Measurements from ENCODE around the gene SPPL3.

DNA sequence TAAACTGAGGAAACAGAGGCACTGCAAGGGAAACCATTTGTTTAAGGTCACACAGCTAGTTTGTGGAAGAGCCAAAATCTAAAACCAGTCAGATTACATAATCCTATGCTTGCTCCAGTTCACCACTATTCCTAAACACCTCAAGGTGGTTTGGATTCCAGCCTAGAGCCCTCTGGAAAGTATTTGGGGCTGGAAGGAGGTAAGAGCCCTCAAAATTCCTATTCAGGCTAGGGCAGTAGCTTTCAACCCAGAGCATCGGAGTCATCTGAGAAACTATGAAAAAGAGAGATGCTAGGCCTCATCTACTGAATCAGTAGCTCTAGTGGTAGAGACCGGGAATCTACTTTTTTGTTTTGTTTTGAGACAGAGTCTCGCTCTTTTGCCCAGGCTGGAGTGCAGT lies 16.0 kb upstream of the SPPL3 start:
- TF ChIP-seq POLR2A (IDR thresholded peaks at IDR 0.05) (no peak), POLR2AphosphoS5 (IDR thresholded peaks at IDR 0.05) (no peak)

Measured in stomach (tissue), 4 donors.